Esophagus muscularis mucosa (tissue), 4 donors: Measurements from ENCODE around the gene CCK. TPM values are rescaled to one million over a fixed set of nuclear protein-coding genes. Genes with fewer than 3 reads are reported as not detected.

ENCODE experiments used
- DNase-seq: peaks from one replicate; pipeline ENCODE4 v3.0.0-alpha.2; 2017; ENCODE audit errors: extremely low spot score
- H3K27ac ChIP-seq, 4 donors: fragments of 200-600 bp; sonication (generic); replicated peaks in 1 of 4; 1 replicate in 3 of 4; 2 replicates in 1 of 4; pipeline ENCODE4 v1.5.1; 2016 to 2019; ENCODE audit warnings: mild to moderate bottlenecking in 1 of 4
- H3K27me3 ChIP-seq, 4 donors: fragments of 200-600 bp; sonication (generic); one replicate each; pipeline versions ENCODE4 v1.5.1 to v1.6.0; 2016 to 2019
- H3K36me3 ChIP-seq, 4 donors: fragments of 200-600 bp; sonication (generic); one replicate each; pipeline ENCODE4 v1.5.1; 2016 to 2019
- H3K4me1 ChIP-seq, 4 donors: fragments of 200-600 bp; sonication (generic); one replicate each; pipeline ENCODE4 v1.5.1; 2016 to 2019
- H3K4me3 ChIP-seq, 4 donors: fragments of 200-600 bp; sonication (generic); 1 replicate in 2 of 4; 2 replicates in 2 of 4; pipeline ENCODE4 v1.5.1; 2016 to 2019; ENCODE audit warnings: mild to moderate bottlenecking in 4 of 4, moderate library complexity in 1 of 4
- H3K9me3 ChIP-seq, 4 donors: fragments of 200-600 bp; sonication (generic); 1 replicate in 3 of 4; 2 replicates in 1 of 4; pipeline ENCODE4 v1.5.1; 2016 to 2019
- CTCF ChIP-seq, 3 experiments: fragments of 200-600 bp in 2 of 3; fragments of 450-650 bp in 1 of 3; sonication (generic) in 2 of 3; IDR thresholded peaks; one replicate each; pipeline ENCODE4 v1.5.1; 2017 to 2019; ENCODE audit warnings: antibody characterized with exemption in 3 of 3, mild to moderate bottlenecking in 2 of 3, moderate library complexity in 1 of 3
- EP300 ChIP-seq: sonication (generic); formaldehyde crosslinking; IDR thresholded peaks from one replicate; pipeline ENCODE4 v1.6.1; 2017; ENCODE audit warnings: antibody characterized with exemption
- POLR2A ChIP-seq: fragments of 450-650 bp; IDR thresholded peaks from one replicate; pipeline ENCODE4 v1.6.1; 2017; ENCODE audit warnings: antibody characterized with exemption, moderate library complexity, mild to moderate bottlenecking, low read depth
- POLR2AphosphoS5 ChIP-seq, 2 donors: sonication (generic); formaldehyde crosslinking; IDR thresholded peaks; one replicate each; pipeline ENCODE4 v1.6.1; 2017; ENCODE audit warnings: antibody characterized with exemption in 2 of 2
- WGBS: methylation state at CpG from one replicate; pipeline ENCODE4 v1.1.5; 2018; 5-methylcytosine and 5-hydroxymethylcytosine counted together
- intact Hi-C: fragments of 100-400 bp; cut with DNase I; formaldehyde crosslinking; loops from one replicate; pipeline ENCODE4 v1.15.1; 2023
- total RNA-seq, 4 donors: library from RNA; depleted of rRNA; stranded (reverse); fragments of >200 nt; gene quantifications; one replicate each; pipeline versions ENCODE4 v1.1.0 to v1.2.1, GENCODE V29; 2016

The CCK gene
- total RNA-seq, 4 donors from 2014 or later: 2.2 to 15.1 (median 4.6) TPM

GRCh38 chr3:42246091-42246490 is 19.9 kb downstream of the CCK start:
- peaks cover 0 to 7% (median 0%) of the 10 kb centered on the region in 4 donors for H3K4me1 ChIP-seq
- no peaks in the 10 kb centered on the region for H3K36me3 ChIP-seq
- H3K9me3 ChIP-seq: no peaks in the 10 kb centered on the region
- no peak for TF ChIP-seq POLR2A
- TF ChIP-seq POLR2AphosphoS5 (IDR thresholded peaks at IDR 0.05): no peak
- TF ChIP-seq CTCF (IDR thresholded peaks at IDR 0.05): no peak
- no peak for TF ChIP-seq EP300
- no peak overlapping the region for H3K4me3 ChIP-seq
- H3K27me3 ChIP-seq: peaks cover 0 to 7% (median 0%) of the 10 kb centered on the region in 4 donors
- WGBS: 40% methylated on average over 1 of the region's 1 CpG
- no peak for DNase-seq
- intact Hi-C loops: no loop called here
- H3K27ac ChIP-seq: no peak overlapping the region

GRCh38 chr3:42236611-42237010 is 29.4 kb downstream of the CCK start:
- WGBS: 95% methylated on average over 2 of the region's 2 CpGs
- DNase-seq: no peak
- Histone ChIP-seq H3K4me3 (no peak overlapping the region), H3K36me3 (no peaks in the 10 kb centered on the region), H3K27ac (no peak overlapping the region), H3K27me3 (no peaks in the 10 kb centered on the region), H3K4me1 (no peaks in the 10 kb centered on the region), H3K9me3 (peaks cover 0 to 17% (median 13%) of the 10 kb centered on the region in 4 donors)
- intact Hi-C loops: no loop called here
- TF ChIP-seq POLR2AphosphoS5 (IDR thresholded peaks at IDR 0.05) (no peak), POLR2A (no peak), CTCF (IDR thresholded peaks at IDR 0.05) (no peak), EP300 (no peak)

GRCh38 chr3:42235532-42235931 is 30.5 kb downstream of the CCK start:
- no peak for DNase-seq
- no peaks in the 10 kb centered on the region for H3K36me3 ChIP-seq
- intact Hi-C loops: no loop called here
- no peak for TF ChIP-seq POLR2AphosphoS5 (IDR thresholded peaks at IDR 0.05)
- TF ChIP-seq CTCF (IDR thresholded peaks at IDR 0.05): no peak
- no peak for TF ChIP-seq EP300
- TF ChIP-seq POLR2A: no peak
- no peak overlapping the region for H3K27ac ChIP-seq
- H3K4me3 ChIP-seq: no peak overlapping the region
- H3K4me1 ChIP-seq: peaks cover 0 to under 1% (median 0%) of the 10 kb centered on the region in 4 donors
- H3K9me3 ChIP-seq: peaks cover 0 to 17% (median 13%) of the 10 kb centered on the region in 4 donors
- no peaks in the 10 kb centered on the region for H3K27me3 ChIP-seq

GRCh38 chr3:42230860-42231259 is 35.1 kb downstream of the CCK start:
- DNase-seq: no peak
- Histone ChIP-seq H3K36me3 (no peaks in the 10 kb centered on the region), H3K4me1 (peaks cover 0 to 13% (median 10%) of the 10 kb centered on the region in 4 donors), H3K9me3 (no peaks in the 10 kb centered on the region), H3K27me3 (peaks cover 0 to 5% (median 0%) of the 10 kb centered on the region in 4 donors), H3K4me3 (no peak overlapping the region), H3K27ac (no peak overlapping the region)
- intact Hi-C loops: loop anchor here (5.0 kb wide), 2 partner anchors 211 to 316 kb away; no protein-coding TSS in a partner anchor
- WGBS: 86% methylated on average over 5 of the region's 5 CpGs
- TF ChIP-seq EP300 (no peak), CTCF (IDR thresholded peaks at IDR 0.05) (no peak), POLR2AphosphoS5 (IDR thresholded peaks at IDR 0.05) (no peak), POLR2A (no peak)
